Keratinocyte (primary cell): ENCODE data around the gene SNAP25. TPM values are rescaled to one million over a fixed set of nuclear protein-coding genes. Genes with fewer than 3 reads are reported as not detected.

Experiments used
- DNase-seq: peaks from one replicate; pipeline ENCODE4 v3.0.0-alpha.2; 2011; ENCODE audit warnings: low read depth, missing footprints, low spot score
- FAIRE-seq: peaks from 2 replicates; lab custom pipeline; 2011; peaks lifted over from hg19 to GRCh38; lab: Jason Lieb, UNC
- H2AFZ ChIP-seq: 2 replicates; pipeline ENCODE4 v1.6.0; 2012; ENCODE audit warnings: low read length, control low read depth, inconsistent platforms; ENCODE audit not compliant: control insufficient read depth
- H3K27ac ChIP-seq: 2 replicates; pipeline ENCODE4 v1.5.1; 2011; ENCODE audit warnings: low read length; ENCODE audit not compliant: control insufficient read depth, insufficient read depth
- H3K27me3 ChIP-seq: 3 replicates; pipeline ENCODE4 v1.6.0; 2011; ENCODE audit warnings: low read length; ENCODE audit not compliant: control insufficient read depth, insufficient read depth; ENCODE audit errors: extremely low read depth
- H3K36me3 ChIP-seq, 2 experiments: 2 replicates in 1 of 2; 3 replicates in 1 of 2; pipeline ENCODE4 v1.5.1; 2011; ENCODE audit warnings: low read length in 2 of 2, mild to moderate bottlenecking in 1 of 2; ENCODE audit not compliant: control insufficient read depth in 2 of 2, insufficient read depth in 2 of 2; ENCODE audit errors: extremely low read depth in 1 of 2
- H3K4me1 ChIP-seq: 3 replicates; pipeline ENCODE4 v1.5.1; 2011; ENCODE audit warnings: low read length; ENCODE audit not compliant: control insufficient read depth, insufficient read depth; ENCODE audit errors: extremely low read depth
- H3K4me2 ChIP-seq: 3 replicates; pipeline ENCODE4 v1.6.0; 2011; ENCODE audit warnings: low read depth, low read length; ENCODE audit not compliant: control insufficient read depth, insufficient read depth; ENCODE audit errors: extremely low read depth
- H3K4me3 ChIP-seq, 3 experiments: fragments of 200-600 bp in 1 of 3; sonication (generic) in 1 of 3; 2 replicates in 2 of 3; 3 replicates in 1 of 3; pipeline ENCODE4 v1.5.1; 2011 to 2016; ENCODE audit warnings: low read length in 3 of 3, mild to moderate bottlenecking in 3 of 3, control low read depth in 2 of 3, inconsistent platforms in 1 of 3, low read depth in 1 of 3, mixed read lengths in 1 of 3, mixed run types in 1 of 3, moderate library complexity in 1 of 3; ENCODE audit not compliant: control insufficient read depth in 2 of 3, insufficient read depth in 2 of 3; ENCODE audit errors: extremely low read depth in 1 of 3
- H3K79me2 ChIP-seq: 2 replicates; pipeline ENCODE4 v1.6.0; 2012; ENCODE audit warnings: low read length; ENCODE audit not compliant: control insufficient read depth, insufficient read depth
- H3K9ac ChIP-seq: 3 replicates; pipeline ENCODE4 v1.6.0; 2011; ENCODE audit warnings: low read length; ENCODE audit not compliant: control insufficient read depth, insufficient read depth; ENCODE audit errors: extremely low read depth
- H3K9me1 ChIP-seq: 3 replicates; pipeline ENCODE4 v1.6.0; 2011; ENCODE audit warnings: low read length; ENCODE audit not compliant: control insufficient read depth, insufficient read depth; ENCODE audit errors: extremely low read depth
- H3K9me3 ChIP-seq: 2 replicates; pipeline ENCODE4 v1.5.1; 2012; ENCODE audit warnings: low read depth, low read length; ENCODE audit not compliant: control insufficient read depth
- H4K20me1 ChIP-seq: 3 replicates; pipeline ENCODE4 v1.6.0; 2011; ENCODE audit warnings: low read length; ENCODE audit not compliant: control insufficient read depth, insufficient read depth; ENCODE audit errors: extremely low read depth
- EZH2 ChIP-seq: IDR thresholded peaks from one replicate; pipeline ENCODE4 v1.6.1; 2012; ENCODE audit warnings: inconsistent platforms, mild to moderate bottlenecking, low read length, moderate library complexity
- dilution Hi-C: fragments of 300-500 bp; cut with MboI; formaldehyde crosslinking; loops from one replicate; pipeline ENCODE4 v1.7.0; 2020; ENCODE audit warnings: low sequenced_read_pairs; ENCODE audit not compliant: extremely low pct_ligation_motif_present
- polyA plus RNA-seq, 5 experiments: library from polyadenylated mRNA; depleted of rRNA in 3 of 5; stranded (reverse) in 3 of 5; stranded (forward) in 1 of 5; unstranded in 1 of 5; fragments of >200 nt; gene quantifications; 1 replicate in 1 of 5; 2 replicates in 3 of 5; 3 replicates in 1 of 5; pipeline versions ENCODE4 v1.2.1 to v1.2.3, GENCODE V29; 2011 to 2012; ENCODE audit warnings: missing spikeins in 2 of 5, low read depth in 1 of 5, low replicate concordance in 1 of 5
- TF ChIP-seq, protein P1 (sequence below), 3 experiments: IDR thresholded peaks in 1 of 3; conservative IDR thresholded peaks in 1 of 3; optimal IDR thresholded peaks in 1 of 3; 2 replicates in 2 of 3; 3 replicates in 1 of 3; pipeline versions ENCODE3 to v1.5.1; 2011; ENCODE audit warnings: low read length in 3 of 3, mild to moderate bottlenecking in 3 of 3, moderate library complexity in 2 of 3, control low read depth in 1 of 3, inconsistent platforms in 1 of 3; ENCODE audit not compliant: insufficient read depth in 2 of 3; ENCODE audit errors: extremely low read depth in 1 of 3

Gene SNAP25
- polyA plus RNA-seq, 1 donor (not counting 4 experiments of a cell fraction or from before 2014, with no cell fraction given): not detected

DNA sequence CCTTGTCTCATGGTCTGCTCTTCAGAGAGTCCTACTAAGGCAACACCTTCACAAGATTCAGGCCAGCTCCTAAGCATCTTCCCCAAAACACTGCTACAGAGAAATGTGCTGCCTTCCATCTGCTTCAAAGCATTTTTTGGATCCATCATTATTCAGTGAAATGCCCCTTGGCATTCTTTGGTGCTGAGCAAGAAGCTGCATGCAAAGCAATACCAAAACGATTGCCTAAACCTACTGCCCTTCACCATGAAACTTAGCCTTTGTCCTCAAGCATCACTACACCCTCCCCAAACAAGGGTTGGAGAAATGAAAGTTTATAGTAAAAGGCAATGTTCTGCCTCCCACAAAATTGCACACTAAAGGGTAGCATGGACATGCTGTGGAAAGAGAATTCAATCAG, 93.5 kb downstream of the SNAP25 start:
- H3K27me3 ChIP-seq: no peaks in the 10 kb centered on the region
- TF ChIP-seq, protein P1, sequence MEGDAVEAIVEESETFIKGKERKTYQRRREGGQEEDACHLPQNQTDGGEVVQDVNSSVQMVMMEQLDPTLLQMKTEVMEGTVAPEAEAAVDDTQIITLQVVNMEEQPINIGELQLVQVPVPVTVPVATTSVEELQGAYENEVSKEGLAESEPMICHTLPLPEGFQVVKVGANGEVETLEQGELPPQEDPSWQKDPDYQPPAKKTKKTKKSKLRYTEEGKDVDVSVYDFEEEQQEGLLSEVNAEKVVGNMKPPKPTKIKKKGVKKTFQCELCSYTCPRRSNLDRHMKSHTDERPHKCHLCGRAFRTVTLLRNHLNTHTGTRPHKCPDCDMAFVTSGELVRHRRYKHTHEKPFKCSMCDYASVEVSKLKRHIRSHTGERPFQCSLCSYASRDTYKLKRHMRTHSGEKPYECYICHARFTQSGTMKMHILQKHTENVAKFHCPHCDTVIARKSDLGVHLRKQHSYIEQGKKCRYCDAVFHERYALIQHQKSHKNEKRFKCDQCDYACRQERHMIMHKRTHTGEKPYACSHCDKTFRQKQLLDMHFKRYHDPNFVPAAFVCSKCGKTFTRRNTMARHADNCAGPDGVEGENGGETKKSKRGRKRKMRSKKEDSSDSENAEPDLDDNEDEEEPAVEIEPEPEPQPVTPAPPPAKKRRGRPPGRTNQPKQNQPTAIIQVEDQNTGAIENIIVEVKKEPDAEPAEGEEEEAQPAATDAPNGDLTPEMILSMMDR (optimal IDR thresholded peaks at IDR 0.05 in 1 of 3, IDR thresholded peaks at IDR 0.05 in 1 of 3, conservative IDR thresholded peaks at IDR 0.05 in 1 of 3; ENCODE audit: extremely low read depth in 1 of 3, insufficient read depth in 2 of 3, low read length in 3 of 3): no peak
- TF ChIP-seq EZH2: no peak
- no peak overlapping the region for H3K27ac ChIP-seq
- dilution Hi-C loops: no loop called here
- H3K36me3 ChIP-seq: no peaks in the 10 kb centered on the region
- H3K4me2 ChIP-seq: no peak overlapping the region
- H3K9ac ChIP-seq: no peak overlapping the region
- H3K4me3 ChIP-seq: no peak overlapping the region
- no peak for DNase-seq
- H3K79me2 ChIP-seq: no peaks in the 10 kb centered on the region
- no peaks in the 10 kb centered on the region for H3K9me1 ChIP-seq
- no peaks in the 10 kb centered on the region for H3K9me3 ChIP-seq
- no peak for FAIRE-seq
- peaks cover 28% of the 10 kb centered on the region for H3K4me1 ChIP-seq
- no peaks in the 10 kb centered on the region for H4K20me1 ChIP-seq
- H2AFZ ChIP-seq: no peak overlapping the region

DNA sequence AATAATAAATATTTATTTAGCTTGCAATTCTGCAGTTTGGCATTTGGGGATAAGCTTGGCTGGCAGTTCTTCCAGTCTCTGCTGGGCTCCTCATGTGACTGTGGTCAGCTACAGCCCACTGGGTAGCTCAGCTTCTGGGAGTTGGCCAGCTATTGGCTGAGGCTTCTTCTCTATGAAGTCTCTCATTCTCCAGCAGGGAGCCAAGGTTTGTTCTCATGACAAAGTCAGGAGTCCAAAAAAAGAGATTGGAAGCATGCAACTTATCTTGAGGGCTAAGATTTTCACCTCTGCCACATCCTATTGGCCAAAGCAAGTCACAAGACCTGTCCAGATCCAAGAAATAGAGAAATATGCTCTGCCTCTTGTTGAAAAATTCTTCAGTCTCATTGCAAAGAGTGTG, 94.6 kb downstream of the SNAP25 start:
- H3K4me1 ChIP-seq: peaks cover 22% of the 10 kb centered on the region

More for the DNA sequence above, 94.6 kb downstream of the SNAP25 start:
- dilution Hi-C loops: no loop called here
- FAIRE-seq (no peak), DNase-seq (no peak)
- Histone ChIP-seq H3K36me3 (no peaks in the 10 kb centered on the region), H2AFZ (no peak overlapping the region), H3K4me2 (no peak overlapping the region), H3K27ac (no peak overlapping the region), H3K27me3 (no peaks in the 10 kb centered on the region), H3K9me1 (no peaks in the 10 kb centered on the region), H3K9me3 (no peaks in the 10 kb centered on the region), H3K9ac (no peak overlapping the region), H3K4me3 (no peak overlapping the region), H4K20me1 (no peaks in the 10 kb centered on the region), H3K79me2 (no peaks in the 10 kb centered on the region)
- TF ChIP-seq, protein P1 (optimal IDR thresholded peaks at IDR 0.05 in 1 of 3, IDR thresholded peaks at IDR 0.05 in 1 of 3, conservative IDR thresholded peaks at IDR 0.05 in 1 of 3; ENCODE audit: extremely low read depth in 1 of 3, insufficient read depth in 2 of 3, low read length in 3 of 3): no peak
- TF ChIP-seq EZH2: no peak
